Measurements from ENCODE around the gene RALGPS1.

The RALGPS1 gene

DNA sequence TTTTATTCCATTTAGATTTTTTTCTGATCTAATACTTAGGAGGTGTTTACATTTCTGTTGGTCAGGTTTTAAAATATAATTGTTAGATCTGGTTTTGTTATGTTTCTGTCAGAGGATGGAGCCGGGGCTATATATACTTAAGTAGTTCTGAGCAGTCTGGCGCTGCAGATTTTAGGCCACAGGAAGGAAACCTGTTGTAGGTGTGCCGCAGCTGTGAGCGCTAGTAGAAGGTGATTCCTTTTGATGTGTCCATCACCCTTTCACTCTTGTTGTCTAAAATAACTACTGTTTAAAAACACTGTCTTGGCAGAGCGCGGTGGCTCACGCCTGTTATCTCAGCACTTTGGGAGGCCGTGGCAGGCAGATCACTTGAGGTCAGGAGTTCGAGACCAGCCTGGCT is 37.2 kb upstream of the RALGPS1 start:
- DNase-seq (ENCODE audit: low read depth), result no peak
- TF ChIP-seq CTCF (conservative IDR thresholded peaks at IDR 0.05; ENCODE audit: low read depth, low read length), result no peak
- no peak overlapping the region for H3K4me3 ChIP-seq (ENCODE audit: low read length)

GRCh38 chr9:126879288-126879687 is 35.3 kb upstream of the RALGPS1 start:
- no peak overlapping the region for H3K4me3 ChIP-seq (ENCODE audit: low read length)
- no peak for DNase-seq (ENCODE audit: low read depth)
- no peak for TF ChIP-seq CTCF (conservative IDR thresholded peaks at IDR 0.05; ENCODE audit: low read depth, low read length)

- TF ChIP-seq CTCF (conservative IDR thresholded peaks at IDR 0.05; ENCODE audit: low read depth, low read length), result no peak
- no peak overlapping the region for H3K4me3 ChIP-seq (ENCODE audit: low read length)
- DNase-seq (ENCODE audit: low read depth), result no peak
Measured at GRCh38 chr9:126880226-126880946, 34.2 kb upstream of the RALGPS1 start.

- no peak for DNase-seq (ENCODE audit: low read depth)
- TF ChIP-seq CTCF (conservative IDR thresholded peaks at IDR 0.05; ENCODE audit: low read depth, low read length), result no peak
- H3K4me3 ChIP-seq (ENCODE audit: low read length), result no peak overlapping the region
Measured at GRCh38 chr9:126880947-126881332, 33.6 kb upstream of the RALGPS1 start.

GRCh38 chr9:126882746-126883145 is 31.8 kb upstream of the RALGPS1 start:
- TF ChIP-seq CTCF (conservative IDR thresholded peaks at IDR 0.05; ENCODE audit: low read depth, low read length), result no peak
- no peak overlapping the region for H3K4me3 ChIP-seq (ENCODE audit: low read length)
- DNase-seq (ENCODE audit: low read depth), result no peak

GRCh38 chr9:126883636-126884035 is 30.9 kb upstream of the RALGPS1 start:
- TF ChIP-seq CTCF (conservative IDR thresholded peaks at IDR 0.05; ENCODE audit: low read depth, low read length), result no peak
- DNase-seq (ENCODE audit: low read depth), result peak; percentile 91
- H3K4me3 ChIP-seq (ENCODE audit: low read length), result no peak overlapping the region

GRCh38 chr9:126885131-126885641 is 29.4 kb upstream of the RALGPS1 start:
- H3K4me3 ChIP-seq (ENCODE audit: low read length), result no peak overlapping the region
- DNase-seq (ENCODE audit: low read depth), result no peak
- TF ChIP-seq CTCF (conservative IDR thresholded peaks at IDR 0.05; ENCODE audit: low read depth, low read length), result no peak

All from retinal pigment epithelial cell (primary cell).